Stimulated activated CD8-positive, alpha-beta memory T cell treated with anti-CD3 and anti-CD28 coated beads, Interleukin-7, amount 100 ng/mL, for 1 hour (primary cell): ENCODE data around the gene NCKAP5.
"Not testable (repeated sequence)": the region's sequence is repeated elsewhere in the genome, so short reads cannot be mapped to it uniquely, and the experiment has no call there.

ENCODE experiments used
- DNase-seq, 2 donors: peaks; one replicate each; pipeline ENCODE4 v3.0.0-alpha.2; 2020; ENCODE audit warnings: low read depth in 2 of 2

The NCKAP5 gene

GRCh38 chr2:133497270-133497893 lies 70.9 kb downstream of the NCKAP5 start:
- DNase-seq: no peak

DNA sequence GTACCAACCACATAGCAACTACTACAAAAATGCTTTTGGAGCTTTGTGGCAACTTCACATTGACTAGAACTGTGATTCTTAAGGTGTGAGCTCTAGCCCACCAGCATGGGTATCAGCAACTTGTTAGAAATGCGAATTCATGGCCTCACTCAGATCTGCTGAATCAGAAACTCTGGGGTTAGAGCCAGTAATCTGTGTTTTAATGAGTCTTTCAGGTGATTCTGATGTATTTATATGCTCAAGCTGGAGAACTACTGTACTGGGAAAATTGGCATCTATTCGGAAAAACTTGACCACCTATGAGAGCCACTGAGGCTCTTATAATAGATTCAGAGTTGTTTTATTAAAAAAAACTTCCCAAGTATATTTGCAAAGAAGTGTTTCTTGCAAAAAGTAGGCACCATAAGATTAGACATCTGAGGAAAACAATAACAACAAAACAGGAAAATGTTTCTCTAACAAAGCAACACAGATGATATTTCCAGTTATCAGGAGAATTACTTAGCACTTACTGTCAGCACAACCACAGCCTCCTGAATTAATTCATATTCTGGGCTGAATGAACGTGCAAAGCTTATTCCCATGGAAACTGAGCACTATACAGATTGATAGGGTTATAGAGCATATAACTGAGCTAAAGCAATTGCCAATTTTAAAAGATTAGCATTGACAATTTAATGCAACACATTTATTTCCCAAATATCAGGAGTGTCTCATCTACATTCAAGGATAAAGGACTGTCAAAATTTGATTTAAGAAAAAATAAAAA lies 71.6 kb downstream of the NCKAP5 start:
- no peak for DNase-seq

GRCh38 chr2:133495226-133495625 lies 73.0 kb downstream of the NCKAP5 start:
- DNase-seq: no peak

DNA sequence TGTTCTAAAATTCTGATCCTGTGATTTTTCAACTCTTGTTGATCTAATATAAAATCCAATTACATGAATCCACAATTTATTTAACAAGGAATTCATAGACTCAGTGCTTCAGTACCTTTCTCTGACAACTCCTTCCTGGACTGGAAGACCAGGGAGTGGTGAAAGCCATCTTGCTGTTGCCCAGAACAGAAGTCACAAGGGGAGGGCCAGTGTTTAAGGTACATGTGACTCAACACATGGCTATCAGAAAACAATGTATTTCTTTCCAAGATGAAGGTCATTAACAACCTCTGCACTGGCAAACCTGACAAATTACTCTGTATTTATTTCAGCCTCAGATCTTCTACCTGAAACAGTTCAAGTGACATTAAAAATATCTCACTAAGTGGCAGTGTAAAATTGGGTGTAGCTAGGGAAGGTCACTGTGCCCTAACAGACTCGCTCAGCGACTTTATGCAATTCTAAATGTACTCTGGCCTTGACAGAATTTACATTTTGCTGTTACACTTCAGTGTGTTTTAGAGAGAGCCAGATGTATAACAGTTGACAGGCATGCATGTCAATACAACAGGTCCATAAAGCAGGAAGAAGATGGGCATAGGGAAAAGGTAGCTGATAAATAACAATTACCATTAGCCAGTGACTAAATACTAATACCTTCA lies 75.4 kb downstream of the NCKAP5 start:
- no peak for DNase-seq

- DNase-seq: no peak
Measured at GRCh38 chr2:133490411-133490980, 77.8 kb downstream of the NCKAP5 start.

DNA sequence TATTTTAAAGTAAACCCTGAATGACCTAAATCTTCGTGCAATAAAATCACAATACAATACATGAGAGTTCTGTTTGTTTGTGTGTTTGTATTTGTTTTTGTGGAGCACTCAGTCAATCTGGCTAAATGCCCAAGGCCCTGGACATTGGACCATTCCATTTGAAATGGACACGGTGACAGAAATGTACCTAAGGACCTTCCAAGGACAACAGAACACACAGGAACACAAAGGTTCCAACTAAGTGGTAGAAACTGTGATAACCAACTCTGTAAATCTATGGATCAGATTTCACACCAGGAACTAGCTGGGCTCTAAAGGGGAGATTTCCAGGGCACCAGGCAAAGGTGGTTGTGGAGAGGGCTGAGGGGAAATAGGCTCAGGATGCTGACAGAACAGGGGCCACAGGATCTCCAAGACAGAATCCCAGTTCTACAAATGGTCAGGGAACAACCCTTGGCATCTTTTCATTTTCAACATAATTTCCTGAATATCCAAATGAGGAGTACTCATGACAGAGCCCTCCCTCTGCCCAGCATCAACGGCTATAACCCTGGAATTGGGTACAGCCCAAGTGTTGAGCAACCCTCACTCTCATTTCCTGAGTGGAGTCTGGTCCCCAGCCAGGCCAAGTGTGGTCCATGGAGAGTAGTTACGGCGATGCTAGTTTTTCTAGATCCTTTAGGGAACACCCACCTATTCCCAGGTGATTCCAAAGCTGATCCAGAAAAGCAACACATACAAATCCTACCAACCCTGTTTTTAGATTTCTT lies 78.4 kb downstream of the NCKAP5 start:
- DNase-seq: no peak

GRCh38 chr2:133489146-133489545 lies 79.1 kb downstream of the NCKAP5 start:
- no peak for DNase-seq

DNA sequence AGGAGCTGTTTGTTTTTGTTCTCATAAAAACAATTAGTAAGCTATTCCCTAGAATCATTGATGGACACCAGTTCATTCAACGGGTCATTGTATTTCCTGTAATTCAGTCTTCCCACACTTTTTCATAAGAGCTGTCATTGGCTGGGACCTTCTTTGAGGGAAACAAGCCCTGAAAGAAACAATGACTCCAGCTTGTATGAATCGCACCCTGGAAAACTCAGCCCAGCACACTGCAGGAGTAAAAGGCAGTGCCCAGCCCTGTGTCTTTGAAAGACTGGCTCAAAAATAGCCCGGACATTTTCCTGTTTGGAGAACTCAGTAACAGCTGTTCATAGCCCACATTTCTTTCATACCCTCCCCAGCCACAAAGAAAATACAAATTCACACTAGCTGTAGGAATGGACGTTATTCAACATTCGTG lies 81.5 kb downstream of the NCKAP5 start:
- DNase-seq: no peak

DNA sequence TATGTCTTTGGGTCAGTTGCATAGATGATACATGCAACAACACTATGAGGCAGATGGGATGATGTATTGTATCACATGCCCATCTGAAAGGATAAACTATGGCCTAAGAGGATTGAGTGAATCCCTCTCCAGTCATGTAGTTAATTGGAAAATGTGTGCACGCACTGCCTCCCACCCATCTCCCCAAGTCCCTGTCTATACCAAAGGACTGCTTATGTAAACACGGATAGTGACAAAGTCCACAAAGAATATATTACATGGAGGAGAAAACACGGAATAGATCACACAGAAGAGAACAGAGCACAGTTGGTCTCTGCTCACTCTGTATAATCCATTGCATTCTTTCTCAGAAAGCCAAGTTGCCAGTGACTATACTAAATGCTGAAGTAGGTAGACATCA lies 82.4 kb downstream of the NCKAP5 start:
- DNase-seq: no peak

DNA sequence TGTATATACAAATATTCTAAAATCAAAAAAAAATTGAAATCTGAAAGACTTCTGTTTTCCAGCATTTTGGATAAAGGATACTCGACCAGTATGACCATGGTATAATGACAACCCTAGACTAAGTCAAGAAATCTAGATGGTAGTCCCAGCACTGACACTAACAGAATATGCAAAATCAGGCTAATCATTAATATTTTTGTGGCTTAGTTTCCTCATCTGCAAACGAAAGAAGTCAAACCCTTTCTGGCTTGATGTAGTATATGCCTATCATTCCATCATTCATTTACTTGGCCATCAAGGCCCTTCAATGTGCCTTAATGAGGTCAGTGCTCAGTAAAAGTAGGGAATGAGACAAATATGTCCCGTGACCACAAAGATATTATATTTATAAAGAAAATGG lies 83.5 kb downstream of the NCKAP5 start:
- no peak for DNase-seq

DNA sequence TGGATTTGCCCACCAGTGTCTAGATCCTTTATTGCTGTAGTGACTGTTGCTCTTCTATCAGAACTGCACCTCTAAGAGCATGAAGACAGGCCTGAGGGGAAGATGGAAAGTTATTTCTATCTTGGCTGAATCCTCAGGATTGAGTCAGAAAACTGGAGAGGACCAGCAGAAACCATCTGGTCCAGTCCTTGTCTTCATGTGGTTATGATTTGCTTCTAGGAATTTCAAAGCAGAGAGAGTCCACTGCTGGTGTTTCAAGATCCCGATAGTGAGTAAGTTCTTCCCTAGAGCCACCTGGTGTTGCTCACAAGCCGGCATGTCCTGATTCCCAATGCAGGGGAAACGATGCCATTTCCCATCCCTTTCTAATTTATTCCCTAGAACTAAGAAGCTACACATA lies 84.2 kb downstream of the NCKAP5 start:
- DNase-seq: no peak

DNA sequence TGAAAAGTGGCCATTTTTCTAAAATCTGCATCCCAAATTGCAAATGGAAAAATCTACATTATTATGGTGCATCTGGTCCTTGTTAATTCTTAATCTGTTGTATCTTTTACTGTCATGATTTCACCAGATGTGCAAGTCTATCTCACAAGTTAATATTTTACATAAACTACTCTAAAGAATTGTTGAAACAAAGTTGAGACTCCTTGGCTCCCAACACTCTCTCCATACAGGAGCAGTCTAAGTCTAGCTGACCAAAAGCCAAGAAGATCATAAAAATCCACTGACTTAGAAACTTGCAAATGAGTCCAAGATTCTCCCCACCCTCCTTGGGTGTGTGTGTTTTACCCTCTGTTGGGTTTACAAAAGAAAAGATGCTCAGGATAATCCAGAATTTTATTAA lies 85.1 kb downstream of the NCKAP5 start:
- DNase-seq: no peak

DNA sequence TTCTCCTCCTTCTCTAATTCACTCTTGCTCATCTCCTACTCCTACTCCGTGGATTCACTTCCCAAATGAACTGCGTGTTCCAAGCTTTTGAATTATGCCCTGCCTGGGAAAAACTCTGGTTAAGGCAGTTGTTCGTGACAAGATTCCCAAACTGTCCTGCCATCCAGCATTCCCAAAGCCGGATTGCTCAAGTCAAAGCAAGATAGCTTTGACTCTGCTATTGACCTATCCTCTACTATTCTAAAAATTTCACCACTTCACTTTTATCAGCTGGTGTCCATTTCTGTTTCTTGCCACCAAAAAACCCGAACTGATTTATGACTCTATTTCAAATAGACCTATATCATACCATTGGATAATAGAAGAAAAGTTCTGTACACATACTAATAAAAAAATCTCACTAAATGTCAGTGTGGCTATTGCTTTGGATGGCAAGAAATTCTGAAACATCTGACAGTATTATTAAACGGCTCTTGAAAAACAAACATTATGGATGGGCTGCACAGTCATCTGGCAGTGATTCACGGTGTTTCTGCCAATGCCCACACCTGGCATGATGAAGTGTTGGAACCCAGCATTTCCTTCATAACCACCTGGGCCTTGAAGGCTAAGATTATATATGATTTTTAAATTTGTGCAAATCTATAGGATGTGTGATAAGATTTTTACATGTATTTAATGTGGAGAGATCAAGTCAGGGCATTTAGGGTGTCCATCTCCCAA lies 87.4 kb downstream of the NCKAP5 start:
- no peak for DNase-seq

- no peak for DNase-seq
Measured at GRCh38 chr2:133477616-133477990, 90.7 kb downstream of the NCKAP5 start.

- DNase-seq: no peak
Measured at GRCh38 chr2:133476931-133477615, 91.2 kb downstream of the NCKAP5 start.

- DNase-seq: no peak
Measured at GRCh38 chr2:133476286-133476685, 92.0 kb downstream of the NCKAP5 start.

GRCh38 chr2:133475610-133476009 lies 92.7 kb downstream of the NCKAP5 start:
- DNase-seq: no peak

DNA sequence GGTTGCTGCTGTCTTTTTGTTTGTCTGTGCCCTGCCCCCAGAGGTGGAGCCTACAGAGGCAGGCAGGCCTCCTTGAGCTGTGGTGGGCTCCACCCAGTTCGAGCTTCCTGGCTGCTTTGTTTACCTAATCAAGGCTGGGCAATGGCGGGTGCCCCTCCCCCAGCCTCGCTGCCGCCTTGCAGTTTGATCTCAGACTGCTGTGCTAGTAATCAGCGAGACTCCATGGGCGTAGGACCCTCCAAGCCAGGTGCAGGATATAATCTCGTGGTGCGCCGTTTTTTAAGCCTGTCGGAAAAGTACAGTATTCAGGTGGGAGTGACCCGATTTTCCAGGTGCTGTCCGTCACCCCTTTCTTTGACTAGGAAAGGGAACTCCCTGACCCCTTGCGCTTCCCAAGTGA lies 97.8 kb downstream of the NCKAP5 start:
- DNase-seq: not testable (repeated sequence)

DNA sequence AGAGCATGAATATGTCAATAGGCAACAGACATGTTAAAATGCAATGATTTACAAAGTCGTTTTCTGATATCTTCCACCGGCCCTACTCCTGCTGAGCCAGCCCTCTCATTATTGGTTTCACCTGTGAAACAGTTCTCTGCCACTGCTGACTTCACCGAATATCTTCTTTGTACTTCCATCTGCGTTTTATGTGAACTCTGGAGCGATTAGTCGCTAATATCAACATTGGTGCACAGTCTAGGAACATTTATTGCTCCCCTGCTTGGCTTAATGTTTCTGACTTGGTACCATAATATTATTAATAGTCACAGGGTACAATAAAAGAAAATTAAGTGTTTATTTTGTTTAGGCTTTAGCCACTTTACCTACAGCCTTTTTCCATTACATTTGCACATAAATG lies 105.5 kb downstream of the NCKAP5 start:
- no peak for DNase-seq

GRCh38 chr2:133461484-133461883 lies 106.8 kb downstream of the NCKAP5 start:
- no peak for DNase-seq

GRCh38 chr2:133459590-133459989 lies 108.7 kb downstream of the NCKAP5 start:
- DNase-seq: no peak
